HepG2 (cell line): ENCODE results near the gene SCN8A. TPM values are rescaled to one million over a fixed set of nuclear protein-coding genes. Genes with fewer than 3 reads are reported as not detected.
A peak's percentile ranks its signal among the peaks of the same experiment; 100 is the strongest.

Experiments
- ADNP ChIP-seq: sonication (generic); formaldehyde crosslinking; IDR thresholded peaks from 2 replicates; pipeline ENCODE4 v1.4.0; 2020; ENCODE audit warnings: missing genetic modification reagents
- ELF3 ChIP-seq: IDR thresholded peaks from 2 replicates; pipeline ENCODE4 v1.6.1; 2016; ENCODE audit warnings: missing genetic modification reagents, missing compliant biosample characterization
- GPN1 ChIP-seq: sonication (generic); formaldehyde crosslinking; IDR thresholded peaks from 2 replicates; pipeline ENCODE4 v1.5.1; 2020; ENCODE audit warnings: missing genetic modification reagents, borderline replicate concordance
- KDM5A ChIP-seq: fragments of 200-600 bp; sonication (generic); IDR thresholded peaks from 2 replicates; pipeline ENCODE4 v1.7.0; 2018; ENCODE audit warnings: antibody characterized with exemption, mild to moderate bottlenecking, low read length, borderline replicate concordance
- KDM6A ChIP-seq: IDR thresholded peaks from 2 replicates; pipeline ENCODE4 v1.6.1; 2016; ENCODE audit warnings: low read depth
- KMT2A ChIP-seq: sonication (generic); formaldehyde crosslinking; IDR thresholded peaks from 2 replicates; pipeline ENCODE4 v1.4.0; 2020; ENCODE audit warnings: missing genetic modification reagents
- MBNL3 ChIP-seq: fragments of 250-450 bp; sonication (Bioruptor Pico); conservative IDR thresholded peaks from 2 replicates; pipeline ENCODE4 v1.8.0; 2022; ENCODE audit warnings: mild to moderate bottlenecking, inconsistent platforms
- NR3C1 ChIP-seq: sonication (generic); formaldehyde crosslinking; IDR thresholded peaks from 2 replicates; pipeline ENCODE4 v1.4.0; 2020; ENCODE audit warnings: missing genetic modification reagents
- PCBP1 ChIP-seq: fragments of 200-400 bp; formaldehyde crosslinking; IDR thresholded peaks from 2 replicates; pipeline ENCODE4 v1.6.1; 2017; ENCODE audit warnings: mild to moderate bottlenecking, low read depth, low read length, borderline replicate concordance
- PITX1 ChIP-seq: sonication (generic); formaldehyde crosslinking; IDR thresholded peaks from 2 replicates; pipeline ENCODE4 v1.5.1; 2020; ENCODE audit warnings: mild to moderate bottlenecking, missing genetic modification reagents
- RARA ChIP-seq: IDR thresholded peaks from 2 replicates; pipeline ENCODE4 v1.6.1; 2016; ENCODE audit warnings: missing genetic modification reagents, missing compliant biosample characterization
- SMAD3 ChIP-seq: sonication (generic); formaldehyde crosslinking; IDR thresholded peaks from 2 replicates; pipeline ENCODE4 v1.4.0; 2020; ENCODE audit warnings: missing genetic modification reagents
- TARDBP ChIP-seq: sonication (generic); formaldehyde crosslinking; IDR thresholded peaks from 2 replicates; pipeline ENCODE4 v1.8.0; 2022; ENCODE audit warnings: mild to moderate bottlenecking, missing genetic modification reagents
- ZFX ChIP-seq: sonication (generic); formaldehyde crosslinking; IDR thresholded peaks from 2 replicates; pipeline ENCODE4 v1.4.0; 2020; ENCODE audit warnings: mild to moderate bottlenecking, low read depth, missing genetic modification reagents, moderate library complexity
- ZNF138 ChIP-seq: sonication (generic); formaldehyde crosslinking; IDR thresholded peaks from 2 replicates; pipeline ENCODE4 v1.5.0; 2020; ENCODE audit warnings: mild to moderate bottlenecking, low read depth, missing genetic modification reagents
- ZNF224 ChIP-seq: sonication (generic); formaldehyde crosslinking; IDR thresholded peaks from 2 replicates; pipeline ENCODE4 v1.5.0; 2020; ENCODE audit warnings: mild to moderate bottlenecking, missing genetic modification reagents
- ZNF3 ChIP-seq: IDR thresholded peaks from 2 replicates; pipeline ENCODE4 v1.7.0; 2017; ENCODE audit warnings: inconsistent platforms
- ZNF430 ChIP-seq: sonication (generic); formaldehyde crosslinking; IDR thresholded peaks from 2 replicates; pipeline ENCODE4 v1.9.0; 2021; ENCODE audit warnings: mild to moderate bottlenecking, missing genetic modification reagents
- ZNF878 ChIP-seq: sonication (generic); formaldehyde crosslinking; IDR thresholded peaks from 2 replicates; pipeline ENCODE4 v1.8.1; 2023; ENCODE audit warnings: mild to moderate bottlenecking, missing genetic modification reagents, moderate library complexity
- polyA plus RNA-seq, 8 experiments: library from polyadenylated mRNA; depleted of rRNA in 3 of 8; stranded (reverse) in 7 of 8; unstranded in 1 of 8; fragments of >200 nt; fragmentation: Illumina TruSeq in 4 of 8; extraction: Trizol in 4 of 8; gene quantifications; 2 replicates each; pipeline versions ENCODE4 v1.2.1 to v1.2.3, GENCODE V29; 2011 to 2016; ENCODE audit warnings: low read depth in 4 of 8, missing spikeins in 1 of 8, mixed read lengths in 1 of 8; ENCODE audit not compliant: insufficient read depth in 1 of 8
- total RNA-seq, 5 experiments: library from RNA; depleted of rRNA; stranded (reverse); fragments of >200 nt; fragmentation: Illumina TruSeq; extraction: Trizol; gene quantifications; 2 replicates each; pipeline ENCODE4 v1.2.3, GENCODE V29; 2016; ENCODE audit warnings: low read depth in 1 of 5
- TF ChIP-seq, protein P1 (sequence below): sonication (generic); formaldehyde crosslinking; IDR thresholded peaks from 2 replicates; pipeline ENCODE4 v1.4.0; 2020; ENCODE audit warnings: missing genetic modification reagents, mild to moderate bottlenecking, borderline replicate concordance
- TF ChIP-seq, protein P2 (sequence below): sonication (generic); formaldehyde crosslinking; IDR thresholded peaks from 2 replicates; pipeline ENCODE4 v1.5.1; 2020; ENCODE audit warnings: mild to moderate bottlenecking, missing genetic modification reagents, moderate library complexity
- TF ChIP-seq, protein P3 (sequence below), 2 experiments: sonication (generic) in 1 of 2; formaldehyde crosslinking in 1 of 2; IDR thresholded peaks; 2 replicates each; pipeline versions ENCODE4 v1.4.0 to v1.6.1; 2018 to 2020; ENCODE audit warnings: missing genetic modification reagents in 2 of 2, borderline replicate concordance in 1 of 2, low read depth in 1 of 2, mild to moderate bottlenecking in 1 of 2, missing biosample characterization in 1 of 2

SCN8A gene
- total and polyA plus RNA-seq, 2 of the 13 experiments (the other 11 are each of a cell fraction or from before 2014, with no cell fraction given) = 0.57 to 1.4 TPM

DNA sequence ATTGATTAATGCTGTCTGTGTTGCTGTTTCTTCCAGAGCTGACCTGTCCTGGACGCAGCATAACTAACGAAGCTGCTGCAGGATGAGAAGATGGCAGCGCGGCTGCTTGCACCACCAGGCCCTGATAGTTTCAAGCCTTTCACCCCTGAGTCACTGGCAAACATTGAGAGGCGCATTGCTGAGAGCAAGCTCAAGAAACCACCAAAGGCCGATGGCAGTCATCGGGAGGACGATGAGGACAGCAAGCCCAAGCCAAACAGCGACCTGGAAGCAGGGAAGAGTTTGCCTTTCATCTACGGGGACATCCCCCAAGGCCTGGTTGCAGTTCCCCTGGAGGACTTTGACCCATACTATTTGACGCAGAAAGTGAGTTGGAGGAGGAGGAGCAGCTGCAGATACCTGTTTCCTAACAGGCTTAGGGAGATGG, 71.7 kb downstream of the SCN8A start (continued):
- TF ChIP-seq, protein P1, sequence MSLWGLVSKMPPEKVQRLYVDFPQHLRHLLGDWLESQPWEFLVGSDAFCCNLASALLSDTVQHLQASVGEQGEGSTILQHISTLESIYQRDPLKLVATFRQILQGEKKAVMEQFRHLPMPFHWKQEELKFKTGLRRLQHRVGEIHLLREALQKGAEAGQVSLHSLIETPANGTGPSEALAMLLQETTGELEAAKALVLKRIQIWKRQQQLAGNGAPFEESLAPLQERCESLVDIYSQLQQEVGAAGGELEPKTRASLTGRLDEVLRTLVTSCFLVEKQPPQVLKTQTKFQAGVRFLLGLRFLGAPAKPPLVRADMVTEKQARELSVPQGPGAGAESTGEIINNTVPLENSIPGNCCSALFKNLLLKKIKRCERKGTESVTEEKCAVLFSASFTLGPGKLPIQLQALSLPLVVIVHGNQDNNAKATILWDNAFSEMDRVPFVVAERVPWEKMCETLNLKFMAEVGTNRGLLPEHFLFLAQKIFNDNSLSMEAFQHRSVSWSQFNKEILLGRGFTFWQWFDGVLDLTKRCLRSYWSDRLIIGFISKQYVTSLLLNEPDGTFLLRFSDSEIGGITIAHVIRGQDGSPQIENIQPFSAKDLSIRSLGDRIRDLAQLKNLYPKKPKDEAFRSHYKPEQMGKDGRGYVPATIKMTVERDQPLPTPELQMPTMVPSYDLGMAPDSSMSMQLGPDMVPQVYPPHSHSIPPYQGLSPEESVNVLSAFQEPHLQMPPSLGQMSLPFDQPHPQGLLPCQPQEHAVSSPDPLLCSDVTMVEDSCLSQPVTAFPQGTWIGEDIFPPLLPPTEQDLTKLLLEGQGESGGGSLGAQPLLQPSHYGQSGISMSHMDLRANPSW = no peak
- TF ChIP-seq SMAD3 = no peak
- no peak for TF ChIP-seq ZNF430
- TF ChIP-seq, protein P2, sequence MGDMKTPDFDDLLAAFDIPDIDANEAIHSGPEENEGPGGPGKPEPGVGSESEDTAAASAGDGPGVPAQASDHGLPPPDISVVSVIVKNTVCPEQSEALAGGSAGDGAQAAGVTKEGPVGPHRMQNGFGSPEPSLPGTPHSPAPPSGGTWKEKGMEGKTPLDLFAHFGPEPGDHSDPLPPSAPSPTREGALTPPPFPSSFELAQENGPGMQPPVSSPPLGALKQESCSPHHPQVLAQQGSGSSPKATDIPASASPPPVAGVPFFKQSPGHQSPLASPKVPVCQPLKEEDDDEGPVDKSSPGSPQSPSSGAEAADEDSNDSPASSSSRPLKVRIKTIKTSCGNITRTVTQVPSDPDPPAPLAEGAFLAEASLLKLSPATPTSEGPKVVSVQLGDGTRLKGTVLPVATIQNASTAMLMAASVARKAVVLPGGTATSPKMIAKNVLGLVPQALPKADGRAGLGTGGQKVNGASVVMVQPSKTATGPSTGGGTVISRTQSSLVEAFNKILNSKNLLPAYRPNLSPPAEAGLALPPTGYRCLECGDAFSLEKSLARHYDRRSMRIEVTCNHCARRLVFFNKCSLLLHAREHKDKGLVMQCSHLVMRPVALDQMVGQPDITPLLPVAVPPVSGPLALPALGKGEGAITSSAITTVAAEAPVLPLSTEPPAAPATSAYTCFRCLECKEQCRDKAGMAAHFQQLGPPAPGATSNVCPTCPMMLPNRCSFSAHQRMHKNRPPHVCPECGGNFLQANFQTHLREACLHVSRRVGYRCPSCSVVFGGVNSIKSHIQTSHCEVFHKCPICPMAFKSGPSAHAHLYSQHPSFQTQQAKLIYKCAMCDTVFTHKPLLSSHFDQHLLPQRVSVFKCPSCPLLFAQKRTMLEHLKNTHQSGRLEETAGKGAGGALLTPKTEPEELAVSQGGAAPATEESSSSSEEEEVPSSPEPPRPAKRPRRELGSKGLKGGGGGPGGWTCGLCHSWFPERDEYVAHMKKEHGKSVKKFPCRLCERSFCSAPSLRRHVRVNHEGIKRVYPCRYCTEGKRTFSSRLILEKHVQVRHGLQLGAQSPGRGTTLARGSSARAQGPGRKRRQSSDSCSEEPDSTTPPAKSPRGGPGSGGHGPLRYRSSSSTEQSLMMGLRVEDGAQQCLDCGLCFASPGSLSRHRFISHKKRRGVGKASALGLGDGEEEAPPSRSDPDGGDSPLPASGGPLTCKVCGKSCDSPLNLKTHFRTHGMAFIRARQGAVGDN (CRISPR knock-in tag) = peak; percentile 46; the same call in 1 of the 2 replicates
- TF ChIP-seq ZNF878 (CRISPR knock-in tag) = no peak
- peak; percentile 50; the same call in 1 of the 2 replicates for TF ChIP-seq ELF3 (CRISPR knock-in tag)
- no peak for TF ChIP-seq PCBP1
- TF ChIP-seq GPN1 = no peak
- 0 out of 2 replicates have a peak, but pooled peaks have one; percentile 21 for TF ChIP-seq RARA (CRISPR knock-in tag)
- no peak for TF ChIP-seq NR3C1 (CRISPR knock-in tag)
- peak; percentile 70 for TF ChIP-seq ZFX (CRISPR knock-in tag)
- no peak for TF ChIP-seq ZNF3 (CRISPR knock-in tag)
- peak; percentile 13; the same call in 1 of the 2 replicates for TF ChIP-seq PITX1 (CRISPR knock-in tag)
- no peak for TF ChIP-seq MBNL3 (CRISPR knock-in tag)
- no peak for TF ChIP-seq KMT2A (CRISPR knock-in tag)
- TF ChIP-seq, protein P3, sequence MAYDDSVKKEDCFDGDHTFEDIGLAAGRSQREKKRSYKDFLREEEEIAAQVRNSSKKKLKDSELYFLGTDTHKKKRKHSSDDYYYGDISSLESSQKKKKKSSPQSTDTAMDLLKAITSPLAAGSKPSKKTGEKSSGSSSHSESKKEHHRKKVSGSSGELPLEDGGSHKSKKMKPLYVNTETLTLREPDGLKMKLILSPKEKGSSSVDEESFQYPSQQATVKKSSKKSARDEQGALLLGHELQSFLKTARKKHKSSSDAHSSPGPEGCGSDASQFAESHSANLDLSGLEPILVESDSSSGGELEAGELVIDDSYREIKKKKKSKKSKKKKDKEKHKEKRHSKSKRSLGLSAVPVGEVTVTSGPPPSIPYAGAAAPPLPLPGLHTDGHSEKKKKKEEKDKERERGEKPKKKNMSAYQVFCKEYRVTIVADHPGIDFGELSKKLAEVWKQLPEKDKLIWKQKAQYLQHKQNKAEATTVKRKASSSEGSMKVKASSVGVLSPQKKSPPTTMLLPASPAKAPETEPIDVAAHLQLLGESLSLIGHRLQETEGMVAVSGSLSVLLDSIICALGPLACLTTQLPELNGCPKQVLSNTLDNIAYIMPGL (CRISPR knock-in tag; IDR thresholded peaks at IDR 0.05; ENCODE audit: borderline replicate concordance in 1 of 2, low read depth in 1 of 2) = no peak
- TF ChIP-seq ADNP (CRISPR knock-in tag) = no peak
- TF ChIP-seq ZNF224 (CRISPR knock-in tag) = no peak
- TF ChIP-seq TARDBP (CRISPR knock-in tag) = peak; percentile 53; the same call in 1 of the 2 replicates
- no peak for TF ChIP-seq ZNF138 (CRISPR knock-in tag)
- peak; percentile 69 for TF ChIP-seq KDM6A
- no peak for TF ChIP-seq KDM5A
